GM18861 (cell line): ENCODE data around the gene SLIRP.
"Not testable (repeated sequence)": the region's sequence is repeated elsewhere in the genome, so short reads cannot be mapped to it uniquely, and the experiment has no call there.

Experiments
- ATAC-seq: cut with Tn5 transposase; IDR thresholded peaks from one replicate; pipeline ENCODE4 v1.9.1; 2021; ENCODE audit not compliant: unreplicated experiment

SLIRP gene

DNA sequence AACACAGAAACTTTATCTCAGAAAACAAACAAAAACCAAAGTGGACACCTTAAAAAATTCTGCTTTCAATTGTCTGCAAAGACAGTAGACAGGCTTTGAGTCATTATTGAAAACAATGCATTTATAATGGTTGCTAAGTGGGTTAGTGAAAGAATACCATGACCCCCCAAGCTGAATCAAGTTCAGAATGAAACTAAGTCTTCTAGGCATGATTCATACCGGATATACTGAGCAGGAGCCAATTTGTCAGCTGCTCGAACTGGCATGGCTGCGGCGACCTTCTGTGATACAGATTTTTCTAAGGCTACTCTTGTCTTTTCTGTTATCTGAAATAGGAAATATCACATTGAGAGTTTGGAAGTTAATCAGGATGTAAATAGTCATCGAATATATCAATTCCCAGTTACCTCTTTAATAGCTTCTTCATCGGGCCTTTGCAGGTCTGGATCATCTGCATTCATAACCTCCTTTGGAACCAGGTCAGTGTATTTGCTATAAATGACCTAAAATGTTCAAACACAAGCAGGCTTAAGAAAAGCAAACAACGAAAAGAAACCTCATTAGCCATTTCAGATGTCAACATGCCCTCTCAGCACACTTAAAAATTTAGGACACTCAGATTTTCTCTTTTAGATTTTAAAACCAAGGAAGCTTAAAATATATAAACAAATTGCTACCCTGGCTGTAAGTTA is 30.8 kb downstream of the SLIRP start:
- no peak for ATAC-seq

DNA sequence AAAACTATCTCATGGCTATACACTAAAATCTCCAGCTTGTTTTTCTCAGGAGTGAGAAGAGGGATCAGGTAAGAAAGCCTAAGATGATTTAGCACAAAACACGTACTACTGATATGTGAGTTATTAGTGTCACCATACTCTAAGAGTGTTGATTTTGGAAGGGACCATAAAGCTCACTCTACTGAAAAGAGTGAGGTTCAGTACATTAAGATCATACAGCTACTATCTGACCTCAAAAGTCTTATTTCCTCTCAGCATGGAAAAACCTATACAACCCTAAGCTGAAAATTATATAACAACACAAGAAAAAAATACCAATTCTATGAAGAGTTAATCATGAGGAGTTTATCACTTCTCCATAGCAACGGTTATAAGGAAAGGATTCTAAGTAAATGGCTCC is 33.5 kb downstream of the SLIRP start:
- no peak for ATAC-seq

DNA sequence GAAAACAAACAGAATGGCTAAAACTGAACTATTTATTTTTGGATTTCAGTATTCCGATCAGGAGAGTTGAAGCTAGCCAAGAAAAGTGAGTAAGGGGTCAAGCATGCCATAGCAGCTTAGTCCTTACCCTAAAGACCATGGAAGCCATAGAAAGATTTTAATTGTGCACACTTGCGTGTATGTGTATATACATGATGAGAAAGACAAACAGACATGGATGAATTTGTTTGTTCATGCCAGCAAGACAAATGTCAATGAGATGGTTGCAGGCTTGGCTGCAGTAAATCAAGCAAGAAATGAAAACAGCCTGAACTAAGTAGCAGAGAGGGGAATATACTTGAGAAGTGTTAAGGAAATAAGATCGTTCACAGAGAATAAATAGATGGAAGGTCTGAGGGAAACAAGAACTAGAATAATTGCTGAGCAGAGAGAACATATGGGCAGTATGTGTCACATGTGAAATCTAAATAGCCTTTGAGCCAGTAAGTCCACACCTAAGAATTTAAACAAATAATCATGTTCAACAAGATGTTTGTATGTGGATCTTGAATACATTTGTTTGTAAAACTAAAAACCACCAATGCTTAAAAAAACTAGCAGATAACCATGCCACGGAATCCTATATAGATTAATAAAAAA is 38.3 kb downstream of the SLIRP start:
- no peak for ATAC-seq

DNA sequence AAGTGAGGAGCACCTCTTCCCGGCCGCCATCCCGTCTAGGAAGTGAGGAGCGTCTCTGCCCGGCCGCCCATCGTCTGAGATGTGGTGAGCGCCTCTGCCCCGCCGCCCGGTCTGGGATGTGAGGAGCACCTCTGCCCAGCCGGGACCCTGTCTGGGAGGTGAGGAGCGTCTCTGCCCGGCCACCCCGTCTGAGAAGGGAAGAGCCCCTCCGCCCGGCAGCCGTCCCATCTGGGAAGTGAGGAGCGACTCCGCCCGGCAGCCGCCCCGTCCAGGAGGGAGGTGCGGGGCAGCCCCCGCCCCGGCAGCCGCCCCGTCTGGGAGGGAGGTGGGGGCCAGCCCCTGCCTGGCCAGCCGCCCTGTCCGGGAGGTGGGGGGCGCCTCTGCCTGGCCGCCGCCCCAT is 39.5 kb downstream of the SLIRP start:
- ATAC-seq = not testable (repeated sequence)

DNA sequence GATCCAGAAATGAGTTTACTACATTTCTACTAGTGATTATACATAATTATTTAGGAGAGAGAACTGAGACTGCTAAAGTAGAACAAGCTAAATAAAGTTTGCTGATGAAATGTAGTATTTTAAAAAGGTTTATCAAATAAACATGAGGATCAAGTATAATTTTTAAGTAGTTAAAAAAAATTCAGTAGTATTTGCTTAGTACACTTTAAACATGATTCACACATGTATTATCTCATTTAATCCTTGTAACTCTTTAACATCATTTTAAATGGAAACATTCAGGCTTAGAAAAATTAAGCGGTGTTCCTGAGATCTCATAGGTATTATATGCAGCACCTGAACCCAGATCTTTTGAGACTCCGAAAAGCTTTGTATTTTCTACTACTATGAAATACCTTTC is 44.4 kb downstream of the SLIRP start:
- no peak for ATAC-seq

DNA sequence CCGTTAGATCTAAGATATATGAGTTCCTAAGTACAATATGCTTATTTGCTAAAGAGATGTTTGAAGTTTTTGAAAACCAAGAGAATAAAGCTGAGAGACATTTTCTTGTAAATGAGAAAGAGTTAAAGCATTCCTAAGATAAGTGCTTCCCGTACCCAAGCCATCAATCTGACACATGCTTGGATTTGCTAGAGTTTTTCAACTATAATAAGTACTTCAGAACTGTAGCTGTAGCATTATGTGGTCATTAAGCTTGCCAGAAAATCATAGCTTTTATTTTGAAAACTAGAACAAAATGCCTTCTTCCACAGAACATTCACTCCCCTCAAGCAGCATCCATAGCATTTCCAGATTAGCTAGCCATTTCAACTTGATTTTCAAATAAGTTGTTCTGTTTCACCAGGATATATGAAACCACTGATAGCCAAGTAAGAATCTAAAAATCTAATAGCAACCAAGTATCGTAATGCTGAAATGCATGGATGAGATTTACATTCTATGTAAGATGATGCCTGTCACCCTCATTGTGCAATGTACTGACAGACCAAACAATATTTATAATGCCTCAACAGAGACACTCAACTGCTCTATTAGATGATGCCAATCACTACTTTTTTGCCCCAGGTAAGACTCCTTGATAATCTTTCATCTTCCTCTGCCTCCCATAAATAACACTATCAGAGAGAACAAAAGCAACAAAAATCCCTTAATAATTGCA is 45.1 kb downstream of the SLIRP start:
- ATAC-seq = no peak

DNA sequence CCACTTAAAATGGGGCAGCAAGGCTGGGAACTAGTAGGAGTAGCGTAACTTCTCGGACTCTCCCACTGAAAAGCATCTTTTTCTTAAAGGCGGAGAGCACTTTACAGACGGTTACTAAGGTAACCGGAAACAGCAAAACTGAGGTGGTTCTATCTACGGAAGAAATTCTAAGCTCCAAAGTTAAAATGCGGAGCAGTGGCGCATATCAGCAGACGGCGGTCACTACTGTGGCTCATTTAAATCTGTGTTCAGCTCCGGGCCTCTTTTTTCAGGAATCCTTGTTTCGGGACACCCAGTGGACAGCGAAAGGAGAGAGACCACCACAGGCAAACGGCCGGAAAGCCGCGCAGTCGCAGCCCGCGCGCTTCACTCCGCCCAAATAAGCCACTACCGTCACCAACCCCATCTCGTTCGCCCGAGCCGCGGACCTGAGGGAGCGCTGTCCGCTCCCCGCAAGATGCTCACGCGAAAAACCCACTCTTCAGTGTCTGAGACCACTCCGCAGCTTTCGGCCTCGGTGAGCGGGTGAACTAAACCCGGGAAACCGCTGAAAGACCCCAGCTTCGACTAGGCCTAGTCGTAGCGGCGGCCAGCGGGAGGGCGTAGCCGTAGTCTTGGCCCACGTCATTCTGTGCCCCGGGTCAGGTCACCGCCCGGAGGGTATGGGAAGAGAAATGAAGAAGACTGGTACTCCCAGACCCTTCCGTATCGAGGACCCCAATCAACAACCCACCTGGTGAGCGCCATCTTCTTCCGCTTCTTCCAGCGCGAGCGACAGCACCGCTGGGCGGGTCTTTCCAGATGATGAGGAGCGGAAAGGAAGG is 52.7 kb downstream of the SLIRP start, which contains the start of gene SNW1:
Gene SNW1, minus strand, starts transcription at position 776 of the 824 bp plus-strand sequence. Its CDS starts 29 bp downstream, at position 747.
- ATAC-seq = peak; percentile 95

DNA sequence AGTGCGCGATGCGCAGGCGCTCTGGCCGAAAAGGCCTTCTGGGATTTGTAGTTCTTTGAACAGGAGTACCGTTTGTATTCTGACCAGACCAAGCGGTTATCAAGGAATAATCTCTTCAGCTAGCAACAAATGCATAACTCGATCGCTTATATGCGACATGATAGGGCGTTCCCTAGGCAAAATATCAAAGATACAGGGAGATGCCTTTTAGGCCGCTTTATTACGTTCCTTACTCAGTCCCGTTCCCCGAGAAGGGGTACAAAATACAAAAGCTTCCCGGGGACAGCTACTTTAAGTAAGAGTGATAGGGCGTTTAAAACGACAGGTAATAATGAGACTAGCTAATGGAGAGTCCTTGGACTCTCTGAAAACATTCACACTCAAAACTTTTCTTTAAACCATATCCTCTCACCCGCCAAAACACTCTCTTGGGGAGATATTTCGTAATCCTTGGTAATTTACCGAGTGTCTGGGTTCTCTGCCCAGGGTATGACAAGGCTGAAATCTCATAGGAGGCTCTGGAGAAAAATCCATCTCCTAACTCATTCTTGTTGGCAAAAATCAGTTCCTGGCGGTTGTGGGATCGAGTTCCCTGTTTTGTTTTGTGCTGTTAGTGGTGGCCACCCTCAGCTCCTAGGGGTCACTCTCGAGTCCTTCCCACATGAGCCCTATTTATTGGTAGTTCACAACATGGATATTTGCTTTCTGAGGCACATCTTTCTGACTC is 53.5 kb downstream of the SLIRP start:
- no peak for ATAC-seq

DNA sequence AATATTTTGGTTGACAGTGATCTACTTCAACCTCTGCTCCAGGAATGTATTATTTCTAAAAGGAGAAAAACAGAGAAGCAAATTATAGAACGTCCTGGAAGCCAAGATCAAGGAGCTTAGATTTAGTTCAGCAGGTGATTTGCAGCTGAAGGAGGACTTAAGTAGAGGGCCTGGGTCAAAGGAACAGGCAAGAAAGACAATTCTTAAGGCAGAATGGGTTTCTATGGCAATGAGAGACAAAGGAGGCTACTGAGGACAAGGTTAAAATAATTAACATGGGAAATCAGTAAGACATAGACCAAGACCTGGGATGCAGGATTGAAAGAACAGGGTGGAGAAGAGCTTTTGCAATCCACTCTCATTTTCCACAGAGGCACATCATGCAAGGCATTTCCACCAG is 55.4 kb downstream of the SLIRP start:
- no peak for ATAC-seq

DNA sequence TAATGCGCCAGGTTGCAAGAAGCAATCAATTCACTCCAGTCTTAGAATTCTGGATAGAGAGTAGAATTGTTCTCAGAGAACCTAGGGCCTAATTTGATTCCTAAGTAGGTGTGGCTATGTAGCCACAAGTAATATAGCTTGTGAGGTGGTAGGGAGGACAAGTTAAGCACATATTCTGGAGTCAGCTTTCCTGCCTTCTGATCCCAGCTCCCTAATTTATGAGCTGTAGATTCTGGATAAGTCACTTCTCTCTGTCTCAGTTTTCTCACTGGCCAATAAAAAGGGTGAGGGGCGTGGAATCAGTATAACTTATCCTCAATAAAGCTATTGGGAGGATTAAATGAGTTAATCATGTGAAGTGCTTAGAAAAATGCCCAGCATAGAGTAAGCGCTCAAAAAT is 56.1 kb downstream of the SLIRP start:
- no peak for ATAC-seq
